DMS53 (cell line): ENCODE measurements around the gene IFITM1.
"Not testable (repeated sequence)": the region's sequence is repeated elsewhere in the genome, so short reads cannot be mapped to it uniquely, and the experiment has no call there.

Experiments
- DNase-seq: peaks from one replicate; lab custom pipeline; 2025; lab: John Stamatoyannopoulos, UW

The IFITM1 gene

DNA sequence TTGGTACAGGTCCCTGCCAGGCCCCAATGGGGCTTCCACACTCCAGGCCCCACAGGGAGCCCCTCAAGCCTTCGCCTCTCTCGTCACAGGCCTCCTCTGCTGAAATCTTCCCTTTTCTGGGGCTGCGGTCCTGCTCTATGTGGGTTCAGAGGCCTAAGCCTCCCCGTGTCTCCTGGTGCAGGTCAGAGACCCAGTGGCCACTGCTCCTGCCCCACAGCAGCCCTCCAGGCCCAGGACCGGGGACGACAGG lies 12.7 kb downstream of the IFITM1 start:
- DNase-seq, result no peak

DNA sequence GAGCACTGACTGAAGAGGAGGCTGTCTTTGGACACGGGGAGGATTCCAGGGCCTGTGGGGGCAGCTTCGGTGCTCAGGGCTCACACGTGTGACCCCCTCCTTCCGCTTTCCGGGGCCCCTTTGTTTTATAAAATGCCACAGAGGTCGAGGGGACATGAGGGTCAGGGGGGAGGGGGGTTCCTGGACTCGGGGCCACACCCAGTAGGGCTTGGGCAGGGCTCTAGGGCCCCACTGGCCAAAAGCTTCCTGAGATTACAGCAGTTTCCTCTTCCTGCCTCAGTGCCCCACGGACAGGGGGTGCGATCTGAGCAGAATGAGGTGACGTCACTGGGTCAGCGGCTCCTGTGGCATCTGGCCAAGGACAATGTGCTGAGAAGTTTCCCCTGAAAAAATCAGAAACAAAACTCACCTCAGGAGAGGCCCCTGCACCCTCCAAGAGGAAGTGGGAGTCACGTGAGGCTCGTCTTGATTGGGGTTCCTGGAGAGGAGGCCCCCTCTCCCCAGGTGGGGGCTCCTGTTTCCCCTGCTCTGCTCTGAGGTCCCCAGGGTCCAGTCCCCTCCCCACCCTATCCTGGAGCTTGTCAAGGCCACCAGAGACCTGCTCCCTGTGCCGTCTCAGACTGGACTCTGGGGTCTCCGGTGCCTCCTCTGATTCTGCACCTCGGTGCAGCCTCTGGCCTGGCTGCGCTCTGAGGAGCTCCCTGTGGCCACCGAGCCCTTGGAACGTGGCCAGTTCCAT lies 13.2 kb downstream of the IFITM1 start:
- peak; percentile 34 for DNase-seq

GRCh38 chr11:327581-327923 lies 13.7 kb downstream of the IFITM1 start:
- DNase-seq, result no peak

DNA sequence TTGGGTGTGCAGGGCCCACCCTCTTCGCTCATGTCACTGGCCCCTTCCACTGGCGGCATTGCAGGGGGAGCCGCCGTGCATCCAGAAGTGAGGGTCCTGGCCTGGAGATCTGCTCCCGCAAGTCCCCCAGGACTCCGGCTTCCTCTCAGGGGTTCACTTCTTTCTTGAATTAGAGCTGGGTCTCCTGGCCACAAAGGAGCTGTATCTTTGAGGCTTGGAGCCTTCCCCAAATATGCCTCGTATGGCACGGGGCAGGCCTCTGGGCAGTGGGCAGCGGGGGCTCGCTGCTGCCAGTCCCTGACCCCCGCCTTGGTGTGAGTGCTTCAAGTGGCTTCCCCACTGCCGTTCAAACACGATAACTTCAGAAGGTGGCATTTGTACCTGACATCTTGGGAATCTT lies 14.2 kb downstream of the IFITM1 start:
- DNase-seq, result no peak

DNA sequence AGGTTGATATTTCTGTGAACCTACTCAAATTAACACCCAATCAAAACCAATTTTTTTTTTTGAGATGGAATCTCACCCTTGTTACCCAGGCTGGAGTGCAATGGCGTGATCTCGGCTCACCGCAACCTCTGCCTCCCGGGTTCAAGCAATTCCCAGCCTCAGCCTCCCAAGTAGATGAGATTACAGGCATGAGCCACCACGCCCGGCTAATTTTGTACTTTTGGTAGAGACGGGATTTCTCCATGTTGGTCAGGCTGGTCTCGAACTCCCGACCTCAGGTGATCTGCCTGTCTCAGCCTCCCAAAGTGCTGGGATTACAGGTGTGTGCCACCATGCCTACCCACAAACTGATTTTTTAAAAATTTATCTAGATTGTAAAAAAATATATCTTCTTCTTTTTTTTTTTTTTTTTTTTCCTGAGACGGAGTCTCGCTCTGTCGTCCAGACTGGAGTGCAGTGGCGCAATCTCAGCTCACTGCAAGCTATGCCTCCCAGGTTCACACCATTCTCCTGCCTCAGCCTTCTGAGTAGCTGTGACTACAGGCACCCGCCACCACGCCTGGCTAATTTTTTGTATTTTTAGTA lies 14.8 kb downstream of the IFITM1 start:
- not testable (repeated sequence) for DNase-seq

GRCh38 chr11:329886-330253 lies 16.0 kb downstream of the IFITM1 start:
- DNase-seq, result no peak

- no peak for DNase-seq
These were observed 16.5 kb downstream of the IFITM1 start for GRCh38 chr11:330307-330693.

DNA sequence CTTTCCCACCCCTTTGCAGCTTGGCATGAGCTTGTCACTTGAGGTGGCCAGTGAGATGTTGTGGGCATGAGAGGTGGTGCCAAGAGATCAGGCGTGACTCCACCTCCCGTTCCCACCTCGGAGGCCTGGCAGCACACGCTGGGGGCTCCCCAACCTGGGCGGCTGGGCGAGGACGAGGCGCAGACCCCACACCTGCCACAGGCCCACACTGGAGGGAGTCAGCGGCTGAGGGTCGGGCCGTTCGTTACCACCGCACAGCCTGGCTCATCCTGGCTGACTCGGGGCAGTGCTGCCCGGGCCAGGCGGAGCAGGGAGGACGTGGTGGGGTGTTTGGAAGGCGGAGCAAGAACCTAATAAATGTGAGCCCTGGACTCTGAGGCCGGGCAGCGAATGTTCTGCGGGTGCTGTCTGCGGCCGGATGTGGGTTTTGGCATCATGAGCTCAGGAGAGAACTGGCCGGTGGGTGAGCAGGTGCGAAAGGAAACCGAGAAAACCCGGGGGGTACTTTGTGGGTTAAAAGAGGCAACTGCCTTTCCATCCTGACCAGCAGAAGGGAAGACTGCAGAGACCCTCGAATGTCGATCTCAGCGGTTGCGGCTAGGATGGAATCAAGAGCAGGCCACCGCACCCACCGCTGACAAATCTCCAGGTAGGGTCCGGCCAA lies 17.0 kb downstream of the IFITM1 start:
- DNase-seq, result no peak

- DNase-seq, result no peak
These were observed 17.7 kb downstream of the IFITM1 start for GRCh38 chr11:331358-332060.

GRCh38 chr11:332651-333480 lies 19.0 kb downstream of the IFITM1 start:
- DNase-seq, result no peak

DNA sequence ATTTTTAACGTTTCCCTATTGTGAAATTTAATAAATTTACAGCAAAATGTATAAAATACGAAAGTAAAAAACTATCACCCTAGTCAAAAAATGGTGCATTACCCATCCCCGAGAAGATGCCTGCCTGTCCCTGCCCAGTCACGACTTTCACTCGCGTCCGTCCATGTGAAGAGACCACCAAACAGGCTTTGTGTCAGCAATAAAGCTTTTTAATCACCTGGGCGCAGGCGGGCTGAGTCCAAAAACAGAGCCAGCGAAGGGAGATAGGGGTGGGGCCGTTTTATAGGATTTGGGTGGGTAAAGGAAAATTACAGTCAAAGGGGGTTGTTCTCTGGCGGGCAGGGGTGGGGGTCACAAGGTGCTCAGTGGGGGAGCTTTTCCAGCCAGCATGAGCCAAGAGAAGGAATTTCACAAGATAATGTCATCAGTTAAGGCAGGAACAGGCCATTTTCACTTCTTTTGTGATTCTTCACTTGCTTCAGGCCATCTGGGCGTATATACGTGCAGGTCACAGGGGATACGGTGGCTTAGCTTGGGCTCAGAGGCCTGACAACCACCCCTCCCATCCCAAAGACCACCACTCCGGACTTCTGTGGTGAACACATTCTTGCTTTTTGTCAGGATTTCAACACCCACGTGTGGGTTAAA lies 19.9 kb downstream of the IFITM1 start:
- not testable (repeated sequence) for DNase-seq

DNA sequence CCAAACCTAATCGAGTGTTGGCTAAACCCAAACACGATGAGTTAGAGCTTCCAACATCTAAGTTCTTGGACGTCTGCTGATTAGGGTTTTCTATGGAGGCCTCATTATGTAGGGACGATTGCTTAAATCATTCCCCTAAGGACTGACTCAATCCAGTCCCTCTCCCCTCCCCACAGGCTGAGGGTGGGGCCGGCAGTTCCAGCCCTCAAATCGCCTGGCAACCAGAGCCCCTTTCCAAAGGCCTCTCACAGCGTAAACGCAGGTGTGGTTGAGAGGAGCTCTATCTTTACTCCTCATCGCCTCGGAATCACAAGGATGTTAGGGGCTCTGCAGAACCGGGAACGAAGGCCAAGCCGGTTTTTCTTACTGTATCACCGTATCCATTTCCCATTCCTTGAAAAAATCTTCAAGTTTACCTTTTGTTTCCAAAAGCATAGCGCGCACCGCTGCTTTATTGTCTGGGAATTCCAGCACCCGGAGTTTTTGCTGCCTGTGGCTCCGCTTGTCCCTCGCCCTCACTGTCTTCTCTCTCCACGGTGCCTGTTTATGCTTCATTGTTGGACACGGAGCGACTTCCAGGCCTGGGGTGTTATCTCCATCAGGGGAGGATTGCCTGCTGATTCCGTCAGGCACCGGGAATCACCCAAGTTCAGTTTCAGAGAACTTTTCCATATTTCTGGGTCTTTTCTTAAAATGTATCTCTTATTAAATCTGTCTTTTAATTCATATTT lies 20.6 kb downstream of the IFITM1 start:
- no peak for DNase-seq

- no peak for DNase-seq
These were observed 22.2 kb downstream of the IFITM1 start for GRCh38 chr11:335779-336658.

- no peak for DNase-seq
These were observed 22.9 kb downstream of the IFITM1 start for GRCh38 chr11:336659-337198.

- DNase-seq, result no peak
These were observed 23.9 kb downstream of the IFITM1 start for GRCh38 chr11:337711-338110.

GRCh38 chr11:339963-340362 lies 26.1 kb downstream of the IFITM1 start:
- no peak for DNase-seq

DNA sequence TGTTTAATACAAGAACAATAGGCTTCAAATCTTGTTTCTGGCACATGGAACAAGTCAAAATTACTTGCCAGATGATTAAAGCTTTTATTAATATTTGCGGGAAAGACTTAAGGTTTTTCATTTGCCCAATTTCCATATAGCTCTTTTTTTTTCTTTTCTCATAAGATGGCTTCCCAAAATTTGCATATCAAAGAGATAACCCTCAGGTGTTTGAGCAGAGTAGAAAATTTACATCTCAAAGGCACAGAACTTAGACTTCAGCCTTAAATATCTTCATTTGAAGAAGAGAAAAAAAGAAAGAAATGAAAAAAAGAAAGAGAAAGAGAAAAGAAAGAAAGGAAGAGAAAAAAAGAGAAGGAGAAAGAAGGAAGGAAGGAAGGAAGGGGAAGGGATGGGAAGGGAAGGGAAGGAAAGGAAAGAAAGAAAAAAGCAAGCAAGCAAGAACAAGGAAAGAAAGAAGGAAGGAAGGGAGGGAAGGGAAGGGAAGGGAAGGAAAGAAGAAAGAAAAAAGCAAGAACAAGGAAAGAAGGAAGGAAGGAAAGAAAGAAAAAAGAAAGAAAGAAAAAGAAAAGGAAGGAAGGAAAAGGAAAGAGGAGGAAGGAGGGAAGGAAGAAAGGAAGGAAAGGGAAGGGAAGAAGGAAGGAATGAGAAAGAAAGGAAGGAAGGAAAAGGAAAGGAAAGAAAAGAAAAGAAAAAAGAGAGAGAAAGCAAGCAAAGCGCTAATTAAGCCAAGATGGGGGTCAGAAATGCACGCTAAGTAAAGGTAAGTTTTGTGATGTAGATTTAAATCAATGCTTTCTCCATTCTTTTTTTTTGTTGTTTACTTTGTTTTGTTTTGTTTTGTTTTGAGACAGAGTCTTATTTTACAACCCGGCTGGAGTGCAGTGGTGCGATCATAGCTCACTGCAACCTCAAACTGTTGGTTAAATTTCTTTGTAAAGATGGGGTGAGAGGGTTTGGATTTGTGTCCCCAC lies 27.0 kb downstream of the IFITM1 start:
- DNase-seq, result no peak

GRCh38 chr11:342328-342727 lies 28.5 kb downstream of the IFITM1 start:
- no peak for DNase-seq
